ENCODE measurements around the gene GPR22. TPM values are rescaled to one million over a fixed set of nuclear protein-coding genes. Genes with fewer than 3 reads are reported as not detected.
A peak's percentile ranks its signal among the peaks of the same experiment; 100 is the strongest.

The GPR22 gene
- total RNA-seq, 6 donors from 2014 or later: not detected

- TF ChIP-seq CTCF (IDR thresholded peaks at IDR 0.05) (peak; percentile 43 to 69 (median 66)), POLR2A (IDR thresholded peaks at IDR 0.05) (no peak)
- H3K36me3 ChIP-seq: no peaks in the 10 kb centered on the region
- WGBS, 2 donors: 86 to 87% methylated on average over 6 of the region's 6 CpGs
- H3K4me3 ChIP-seq: no peak overlapping the region
- no peaks in the 10 kb centered on the region for H3K9me3 ChIP-seq
- peak in 1 of 2 donors; percentile 33 for DNase-seq
- H3K27me3 ChIP-seq: no peaks in the 10 kb centered on the region
- no peak overlapping the region for H3K27ac ChIP-seq
- peak; percentile 65 to 88 for ATAC-seq (ENCODE audit: low FRiP score in 2 of 2)
- H3K4me1 ChIP-seq: no peaks in the 10 kb centered on the region
Observed at GRCh38 chr7:107463139-107464078, 6.4 kb upstream of the GPR22 start.

GRCh38 chr7:107464666-107465226 is 5.1 kb upstream of the GPR22 start:
- H3K27me3 ChIP-seq: no peaks in the 10 kb centered on the region
- no peaks in the 10 kb centered on the region for H3K36me3 ChIP-seq
- H3K4me3 ChIP-seq: no peak overlapping the region
- no peaks in the 10 kb centered on the region for H3K9me3 ChIP-seq
- ATAC-seq (ENCODE audit: low FRiP score in 2 of 2): no peak
- WGBS, 2 donors: 80 to 88% methylated on average over 3 of the region's 3 CpGs
- DNase-seq: no peak
- TF ChIP-seq EP300 (IDR thresholded peaks at IDR 0.05): no peak
- TF ChIP-seq CTCF (IDR thresholded peaks at IDR 0.05): no peak
- no peak for TF ChIP-seq POLR2A (IDR thresholded peaks at IDR 0.05)
- TF ChIP-seq POLR2AphosphoS5 (IDR thresholded peaks at IDR 0.05): no peak
- H3K4me1 ChIP-seq: no peaks in the 10 kb centered on the region
- no peak overlapping the region for H3K27ac ChIP-seq

GRCh38 chr7:107467972-107468371 is 1.9 kb upstream of the GPR22 start:
- Histone ChIP-seq H3K27ac (no peak overlapping the region), H3K36me3 (no peaks in the 10 kb centered on the region), H3K4me3 (no peak overlapping the region), H3K27me3 (no peaks in the 10 kb centered on the region), H3K4me1 (peaks cover 0 to 3% (median 0%) of the 10 kb centered on the region in 4 donors), H3K9me3 (no peaks in the 10 kb centered on the region)
- DNase-seq (no peak), ATAC-seq (ENCODE audit: low FRiP score in 2 of 2) (no peak)
- no peak for TF ChIP-seq POLR2AphosphoS5 (IDR thresholded peaks at IDR 0.05)
- WGBS, 2 donors: 98% methylated on average over 2 of the region's 2 CpGs

GRCh38 chr7:107468824-107469223 is 1.0 kb upstream of the GPR22 start:
- TF ChIP-seq CTCF (IDR thresholded peaks at IDR 0.05) (no peak), POLR2A (IDR thresholded peaks at IDR 0.05) (no peak), EP300 (IDR thresholded peaks at IDR 0.05) (no peak), POLR2AphosphoS5 (IDR thresholded peaks at IDR 0.05) (no peak)
- Histone ChIP-seq H3K36me3 (no peaks in the 10 kb centered on the region), H3K27ac (no peak overlapping the region), H3K4me3 (no peak overlapping the region), H3K27me3 (no peaks in the 10 kb centered on the region), H3K4me1 (peaks cover 0 to 3% (median 0%) of the 10 kb centered on the region in 4 donors), H3K9me3 (no peaks in the 10 kb centered on the region)
- 100% methylated on average over 1 of the region's 1 CpG for WGBS, 2 donors
- ATAC-seq (ENCODE audit: low FRiP score in 2 of 2) (no peak), DNase-seq (no peak)

- TF ChIP-seq EP300 (IDR thresholded peaks at IDR 0.05): no peak
- TF ChIP-seq POLR2A (IDR thresholded peaks at IDR 0.05): no peak
- TF ChIP-seq POLR2AphosphoS5 (IDR thresholded peaks at IDR 0.05): no peak
- TF ChIP-seq CTCF (IDR thresholded peaks at IDR 0.05): no peak
- 64 to 73% methylated on average over 3 of the region's 3 CpGs for WGBS, 2 donors
- no peak for ATAC-seq (ENCODE audit: low FRiP score in 2 of 2)
Observed at GRCh38 chr7:107471292-107472070, 1.6 kb downstream of the GPR22 start.

More at GRCh38 chr7:107471292-107472070, 1.6 kb downstream of the GPR22 start:
- Histone ChIP-seq H3K27me3 (no peaks in the 10 kb centered on the region), H3K9me3 (no peaks in the 10 kb centered on the region), H3K4me1 (peaks cover 0 to 3% (median 0%) of the 10 kb centered on the region in 4 donors), H3K27ac (no peak overlapping the region), H3K4me3 (no peak overlapping the region), H3K36me3 (no peaks in the 10 kb centered on the region)
- no peak for DNase-seq

All from upper lobe of left lung (tissue), 6 donors.